HFFc6 (cell line): ENCODE measurements around the gene PTPRN2. TPM values are rescaled to one million over a fixed set of nuclear protein-coding genes. Genes with fewer than 3 reads are reported as not detected.

Source experiments
- DNase-seq: peaks from one replicate; pipeline ENCODE4 v3.0.0-alpha.2; 2018
- H3K27ac Mint-ChIP-seq: 2 replicates; pipeline ENCODE4 v1.8.0; 2020; ENCODE audit warnings: mild to moderate bottlenecking, mixed read lengths
- H3K27me3 Mint-ChIP-seq: 2 replicates; pipeline ENCODE4 v1.8.0; 2021; ENCODE audit warnings: mild to moderate bottlenecking, moderate library complexity, mixed read lengths; ENCODE audit not compliant: insufficient read depth
- H3K36me3 Mint-ChIP-seq: 2 replicates; pipeline ENCODE4 v1.8.0; 2021; ENCODE audit warnings: low read depth, mixed read lengths
- H3K4me1 Mint-ChIP-seq: 2 replicates; pipeline ENCODE4 v1.8.0; 2020; ENCODE audit warnings: low read depth, mixed read lengths
- H3K4me3 Mint-ChIP-seq: 2 replicates; pipeline ENCODE4 v1.8.0; 2020; ENCODE audit warnings: mild to moderate bottlenecking, moderate library complexity, mixed read lengths
- H3K9me3 Mint-ChIP-seq: 2 replicates; pipeline ENCODE4 v1.8.0; 2020; ENCODE audit warnings: mild to moderate bottlenecking, mixed read lengths
- CTCF ChIP-seq: fragments of 200-600 bp; sonication (generic); IDR thresholded peaks from 2 replicates; pipeline ENCODE4 v1.5.0; 2021; ENCODE audit warnings: antibody characterized with exemption, mild to moderate bottlenecking
- total RNA-seq, 6 experiments: library from RNA; stranded (reverse); fragmentation: NEBNext Ultra II Directional; extraction: Animal tissue kit (Norgen Biotek cat#: 25700); gene quantifications; 2 replicates in 1 of 6; 3 replicates in 5 of 6; pipeline ENCODE4 v1.2.3, GENCODE V29; 2021

PTPRN2 gene
- total RNA-seq, 6 experiments from 2014 or later, result 0.05 to 0.27 (median 0.23) TPM

GRCh38 chr7:157528785-157529341 is 1058.8 kb downstream of the PTPRN2 start:
- Mint-ChIP-seq H3K4me3 (no peak overlapping the region), H3K27ac (no peak overlapping the region), H3K4me1 (no peaks in the 10 kb centered on the region), H3K27me3 (peaks cover 25% of the 10 kb centered on the region), H3K36me3 (no peaks in the 10 kb centered on the region), H3K9me3 (peaks cover 7% of the 10 kb centered on the region)
- TF ChIP-seq CTCF, result no peak
- no peak for DNase-seq

- peaks cover 3% of the 10 kb centered on the region; the same call in 1 of the 2 replicates for H3K9me3 Mint-ChIP-seq
- no peak for DNase-seq
- no peak overlapping the region for H3K27ac Mint-ChIP-seq
- no peak overlapping the region for H3K4me3 Mint-ChIP-seq
- TF ChIP-seq CTCF, result no peak
- no peaks in the 10 kb centered on the region for H3K4me1 Mint-ChIP-seq
- peaks cover 25% of the 10 kb centered on the region for H3K27me3 Mint-ChIP-seq
- H3K36me3 Mint-ChIP-seq, result no peaks in the 10 kb centered on the region
Observed at GRCh38 chr7:157527686-157528085, 1059.9 kb downstream of the PTPRN2 start.

- TF ChIP-seq CTCF, result no peak
- no peak for DNase-seq
- no peak overlapping the region for H3K27ac Mint-ChIP-seq
- no peaks in the 10 kb centered on the region for H3K4me1 Mint-ChIP-seq
- H3K27me3 Mint-ChIP-seq, result peaks cover 29% of the 10 kb centered on the region
- H3K4me3 Mint-ChIP-seq, result no peak overlapping the region
- no peaks in the 10 kb centered on the region for H3K36me3 Mint-ChIP-seq
- peaks cover 3% of the 10 kb centered on the region; the same call in 1 of the 2 replicates for H3K9me3 Mint-ChIP-seq
Observed at GRCh38 chr7:157526913-157527634, 1060.5 kb downstream of the PTPRN2 start.

GRCh38 chr7:157526005-157526912 is 1061.4 kb downstream of the PTPRN2 start:
- no peak for TF ChIP-seq CTCF
- Mint-ChIP-seq H3K27ac (no peak overlapping the region), H3K4me1 (no peaks in the 10 kb centered on the region), H3K4me3 (no peak overlapping the region), H3K9me3 (peaks cover 3% of the 10 kb centered on the region; the same call in 1 of the 2 replicates), H3K36me3 (no peaks in the 10 kb centered on the region), H3K27me3 (peaks cover 29% of the 10 kb centered on the region)
- DNase-seq, result no peak

GRCh38 chr7:157525491-157525915 is 1062.1 kb downstream of the PTPRN2 start:
- H3K4me3 Mint-ChIP-seq, result no peak overlapping the region
- no peaks in the 10 kb centered on the region for H3K4me1 Mint-ChIP-seq
- TF ChIP-seq CTCF, result no peak
- peaks cover 3% of the 10 kb centered on the region; the same call in 1 of the 2 replicates for H3K9me3 Mint-ChIP-seq
- peaks cover 29% of the 10 kb centered on the region for H3K27me3 Mint-ChIP-seq
- DNase-seq, result no peak
- H3K27ac Mint-ChIP-seq, result no peak overlapping the region
- H3K36me3 Mint-ChIP-seq, result no peaks in the 10 kb centered on the region
